HG02840 (cell line): Measurements from ENCODE around the gene KCTD14.

Experiments used
- ATAC-seq: cut with Tn5 transposase; IDR thresholded peaks from one replicate; pipeline ENCODE4 v1.9.1; 2021; ENCODE audit warnings: mild to moderate bottlenecking, moderate library complexity, moderate number of reproducible peaks; ENCODE audit not compliant: unreplicated experiment, low FRiP score

Gene KCTD14

DNA sequence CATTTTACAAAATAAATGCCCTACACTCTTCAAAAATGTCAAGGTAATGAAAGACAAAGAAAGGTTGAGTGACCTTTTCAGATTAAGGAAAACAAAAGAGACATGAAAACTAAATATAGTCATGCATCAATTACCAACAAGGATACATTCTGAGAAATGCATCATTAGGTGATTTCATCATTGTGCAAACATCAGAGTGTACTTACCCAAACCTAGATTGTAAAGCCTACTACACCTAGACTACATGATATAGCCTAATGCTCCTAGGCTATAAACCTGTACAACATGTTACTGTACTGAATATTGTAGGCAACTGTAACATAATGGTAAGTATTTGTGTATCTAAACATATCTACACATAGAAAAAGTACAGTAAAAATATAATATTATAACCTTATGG, 55.3 kb downstream of the KCTD14 start:
- no peak for ATAC-seq

- no peak for ATAC-seq
Measured at GRCh38 chr11:77967121-77967520, 56.0 kb downstream of the KCTD14 start.

GRCh38 chr11:77966338-77966737, 56.7 kb downstream of the KCTD14 start:
- no peak for ATAC-seq
